ENCODE results near the gene PPCDC.

DNA sequence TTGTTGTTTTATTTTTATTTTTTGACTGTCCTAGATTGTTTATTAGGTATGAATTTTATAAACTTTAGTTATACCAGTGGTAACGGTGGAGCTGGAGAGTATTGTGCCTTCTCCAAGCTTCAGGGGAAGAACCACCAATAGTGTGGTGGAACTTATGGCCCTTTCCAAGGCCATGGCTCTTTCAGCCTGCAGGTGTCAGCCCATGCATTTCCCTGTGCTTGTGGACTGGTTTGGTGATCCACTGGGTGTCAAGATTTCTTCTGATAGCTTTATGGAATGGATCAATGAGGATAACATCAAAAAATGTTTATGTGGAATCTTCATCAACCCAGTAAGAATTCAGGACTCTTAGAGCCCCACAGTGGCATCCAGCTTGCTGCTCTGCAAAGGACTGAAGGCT lies 47.2 kb upstream of the PPCDC start:
- TF ChIP-seq, protein P1, sequence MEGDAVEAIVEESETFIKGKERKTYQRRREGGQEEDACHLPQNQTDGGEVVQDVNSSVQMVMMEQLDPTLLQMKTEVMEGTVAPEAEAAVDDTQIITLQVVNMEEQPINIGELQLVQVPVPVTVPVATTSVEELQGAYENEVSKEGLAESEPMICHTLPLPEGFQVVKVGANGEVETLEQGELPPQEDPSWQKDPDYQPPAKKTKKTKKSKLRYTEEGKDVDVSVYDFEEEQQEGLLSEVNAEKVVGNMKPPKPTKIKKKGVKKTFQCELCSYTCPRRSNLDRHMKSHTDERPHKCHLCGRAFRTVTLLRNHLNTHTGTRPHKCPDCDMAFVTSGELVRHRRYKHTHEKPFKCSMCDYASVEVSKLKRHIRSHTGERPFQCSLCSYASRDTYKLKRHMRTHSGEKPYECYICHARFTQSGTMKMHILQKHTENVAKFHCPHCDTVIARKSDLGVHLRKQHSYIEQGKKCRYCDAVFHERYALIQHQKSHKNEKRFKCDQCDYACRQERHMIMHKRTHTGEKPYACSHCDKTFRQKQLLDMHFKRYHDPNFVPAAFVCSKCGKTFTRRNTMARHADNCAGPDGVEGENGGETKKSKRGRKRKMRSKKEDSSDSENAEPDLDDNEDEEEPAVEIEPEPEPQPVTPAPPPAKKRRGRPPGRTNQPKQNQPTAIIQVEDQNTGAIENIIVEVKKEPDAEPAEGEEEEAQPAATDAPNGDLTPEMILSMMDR (IDR thresholded peaks at IDR 0.05; ENCODE audit: insufficient read depth, low read depth, low read length), result no peak
- TF ChIP-seq EZH2 (IDR thresholded peaks at IDR 0.05; ENCODE audit: insufficient read depth, low read length), result no peak
